Progenitor cell of endocrine pancreas (in vitro differentiated cells): ENCODE data around the gene E2F3. TPM values are rescaled to one million over a fixed set of nuclear protein-coding genes. Genes with fewer than 3 reads are reported as not detected.

Experiments used
- DNase-seq: peaks from one replicate; pipeline ENCODE4 v3.0.0; 2021; ENCODE audit warnings: low spot score; ENCODE audit not compliant: unreplicated experiment
- H3K27ac Mint-ChIP-seq: 2 replicates; pipeline ENCODE4 v1.8.0; 2021; ENCODE audit warnings: mild to moderate bottlenecking, moderate library complexity, mixed read lengths
- H3K27me3 Mint-ChIP-seq: 2 replicates; pipeline ENCODE4 v1.8.0; 2021; ENCODE audit warnings: mixed read lengths
- H3K36me3 Mint-ChIP-seq: 2 replicates; pipeline ENCODE4 v1.8.0; 2022; ENCODE audit warnings: mixed read lengths; ENCODE audit not compliant: insufficient read depth
- H3K4me1 Mint-ChIP-seq: 2 replicates; pipeline ENCODE4 v1.8.0; 2021; ENCODE audit warnings: low read depth, mixed read lengths
- H3K4me3 Mint-ChIP-seq: 2 replicates; pipeline ENCODE4 v1.8.0; 2021; ENCODE audit warnings: low read depth, mild to moderate bottlenecking, moderate library complexity, mixed read lengths
- H3K9me3 Mint-ChIP-seq: 2 replicates; pipeline ENCODE4 v1.8.0; 2021; ENCODE audit warnings: low read depth, mixed read lengths
- total RNA-seq: library from RNA; stranded (reverse); gene quantifications from 2 replicates; pipeline ENCODE4 v1.2.1, GENCODE V29; 2021
- TF ChIP-seq, protein P1 (sequence below): fragments of 200-600 bp; sonication (generic); IDR thresholded peaks from one replicate; pipeline ENCODE4 v1.5.0; 2021; ENCODE audit warnings: antibody characterized with exemption, mild to moderate bottlenecking; ENCODE audit not compliant: unreplicated experiment

Gene E2F3
- total RNA-seq, 1 donor from 2014 or later = 32.5 TPM

DNA sequence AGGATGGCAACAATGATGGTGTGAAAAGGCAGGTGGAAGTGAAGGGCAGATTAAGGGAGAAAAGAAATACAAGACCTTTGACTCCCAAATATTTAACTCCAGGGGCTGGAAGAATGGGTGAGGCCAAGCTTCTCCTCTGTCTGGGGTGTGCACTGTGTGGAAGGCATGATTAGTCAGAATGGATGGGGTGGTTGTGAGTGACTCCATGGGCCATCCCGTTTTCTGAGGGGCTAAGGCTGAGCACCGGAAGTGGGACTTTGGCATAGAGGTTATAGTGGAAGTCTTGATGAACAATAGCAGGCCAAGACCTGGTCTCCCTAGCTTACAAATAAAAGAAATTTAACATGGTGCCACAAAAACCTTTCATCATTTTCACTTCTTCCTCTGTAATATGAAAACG, 12.1 kb downstream of the E2F3 start:
- TF ChIP-seq, protein P1, sequence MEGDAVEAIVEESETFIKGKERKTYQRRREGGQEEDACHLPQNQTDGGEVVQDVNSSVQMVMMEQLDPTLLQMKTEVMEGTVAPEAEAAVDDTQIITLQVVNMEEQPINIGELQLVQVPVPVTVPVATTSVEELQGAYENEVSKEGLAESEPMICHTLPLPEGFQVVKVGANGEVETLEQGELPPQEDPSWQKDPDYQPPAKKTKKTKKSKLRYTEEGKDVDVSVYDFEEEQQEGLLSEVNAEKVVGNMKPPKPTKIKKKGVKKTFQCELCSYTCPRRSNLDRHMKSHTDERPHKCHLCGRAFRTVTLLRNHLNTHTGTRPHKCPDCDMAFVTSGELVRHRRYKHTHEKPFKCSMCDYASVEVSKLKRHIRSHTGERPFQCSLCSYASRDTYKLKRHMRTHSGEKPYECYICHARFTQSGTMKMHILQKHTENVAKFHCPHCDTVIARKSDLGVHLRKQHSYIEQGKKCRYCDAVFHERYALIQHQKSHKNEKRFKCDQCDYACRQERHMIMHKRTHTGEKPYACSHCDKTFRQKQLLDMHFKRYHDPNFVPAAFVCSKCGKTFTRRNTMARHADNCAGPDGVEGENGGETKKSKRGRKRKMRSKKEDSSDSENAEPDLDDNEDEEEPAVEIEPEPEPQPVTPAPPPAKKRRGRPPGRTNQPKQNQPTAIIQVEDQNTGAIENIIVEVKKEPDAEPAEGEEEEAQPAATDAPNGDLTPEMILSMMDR = no peak
- H3K27ac Mint-ChIP-seq = peak overlapping the region; percentile 12
- peaks cover 31% of the 10 kb centered on the region for H3K4me1 Mint-ChIP-seq

DNA sequence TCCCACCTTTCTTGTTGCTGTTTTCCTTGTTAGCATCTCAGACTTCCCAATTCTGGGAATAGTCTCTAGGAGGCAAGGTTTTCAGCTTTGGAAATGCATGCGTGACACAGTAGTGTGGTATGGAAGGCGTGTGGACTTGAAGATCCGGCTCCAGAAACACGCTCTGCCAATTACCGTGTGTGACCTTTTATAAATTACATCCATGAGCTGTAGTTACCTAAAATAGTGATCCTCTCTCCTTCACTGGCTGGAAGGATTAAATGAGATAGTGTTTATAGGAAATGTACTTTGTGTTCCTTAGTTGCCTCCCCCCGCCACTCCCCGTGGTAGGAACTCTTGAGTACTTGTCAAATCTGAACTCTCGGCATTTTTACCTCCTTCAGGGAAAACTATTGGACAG, 13.0 kb downstream of the E2F3 start:
- DNase-seq = no peak
- TF ChIP-seq, protein P1 = no peak
- no peaks in the 10 kb centered on the region for H3K9me3 Mint-ChIP-seq
- H3K27ac Mint-ChIP-seq = no peak overlapping the region
- no peak overlapping the region for H3K4me3 Mint-ChIP-seq
- peaks cover 31% of the 10 kb centered on the region for H3K4me1 Mint-ChIP-seq
- H3K36me3 Mint-ChIP-seq = peaks cover 12% of the 10 kb centered on the region
- H3K27me3 Mint-ChIP-seq = no peaks in the 10 kb centered on the region

More for the DNA sequence above, 12.1 kb downstream of the E2F3 start:
- H3K9me3 Mint-ChIP-seq = no peaks in the 10 kb centered on the region
- H3K27me3 Mint-ChIP-seq = no peaks in the 10 kb centered on the region
- peaks cover 11% of the 10 kb centered on the region for H3K36me3 Mint-ChIP-seq
- no peak overlapping the region for H3K4me3 Mint-ChIP-seq
- DNase-seq = no peak

DNA sequence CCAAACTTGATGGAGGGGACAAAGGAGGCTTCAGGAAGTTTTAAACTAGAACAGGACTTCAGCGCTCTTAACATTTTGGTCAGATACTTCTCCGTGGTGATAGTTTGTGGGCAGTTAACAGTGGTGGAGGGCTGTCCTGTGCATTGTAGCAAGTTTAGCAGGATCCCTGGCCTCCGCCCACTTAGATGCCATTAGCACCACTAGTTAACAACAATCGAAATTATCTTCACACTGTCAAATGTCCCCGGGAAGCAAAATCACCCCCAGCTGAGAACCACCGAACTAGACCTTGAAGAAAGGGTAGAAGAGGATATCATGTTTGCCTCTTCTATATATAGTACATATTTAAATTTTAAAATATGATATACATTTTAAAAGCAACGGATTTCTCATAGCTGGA, 13.6 kb downstream of the E2F3 start:
- TF ChIP-seq, protein P1 = no peak
- H3K4me3 Mint-ChIP-seq = no peak overlapping the region
- H3K9me3 Mint-ChIP-seq = no peaks in the 10 kb centered on the region
- H3K27me3 Mint-ChIP-seq = no peaks in the 10 kb centered on the region
- H3K4me1 Mint-ChIP-seq = peaks cover 31% of the 10 kb centered on the region
- no peak overlapping the region for H3K27ac Mint-ChIP-seq
- DNase-seq = no peak
- peaks cover 12% of the 10 kb centered on the region for H3K36me3 Mint-ChIP-seq

GRCh38 chr6:20415712-20416454, 14.2 kb downstream of the E2F3 start:
- H3K4me3 Mint-ChIP-seq = no peak overlapping the region
- peaks cover 13% of the 10 kb centered on the region for H3K36me3 Mint-ChIP-seq
- peaks cover 31% of the 10 kb centered on the region for H3K4me1 Mint-ChIP-seq
- peaks cover 2% of the 10 kb centered on the region for H3K9me3 Mint-ChIP-seq
- no peaks in the 10 kb centered on the region for H3K27me3 Mint-ChIP-seq
- no peak for DNase-seq
- TF ChIP-seq, protein P1 = no peak
- peak overlapping the region; percentile 8 for H3K27ac Mint-ChIP-seq

- Mint-ChIP-seq H3K9me3 (peaks cover 4% of the 10 kb centered on the region), H3K27ac (peak overlapping the region; percentile 8), H3K36me3 (peaks cover 17% of the 10 kb centered on the region), H3K4me1 (peaks cover 25% of the 10 kb centered on the region), H3K4me3 (no peak overlapping the region), H3K27me3 (no peaks in the 10 kb centered on the region)
- DNase-seq = no peak
- TF ChIP-seq, protein P1 = no peak
Observed at GRCh38 chr6:20416567-20417345, 15.1 kb downstream of the E2F3 start.
